HepG2 (cell line): ENCODE data around the gene PNLDC1.

Experiments used
- BRF2 ChIP-seq: sonication (generic); formaldehyde crosslinking; IDR thresholded peaks from 2 replicates; pipeline ENCODE4 v1.8.1; 2022; ENCODE audit warnings: mild to moderate bottlenecking, missing genetic modification reagents
- ELF1 ChIP-seq: sonication (generic); formaldehyde crosslinking; IDR thresholded peaks from 2 replicates; pipeline ENCODE4 v1.4.0; 2020; ENCODE audit warnings: missing genetic modification reagents
- HES4 ChIP-seq: sonication (generic); formaldehyde crosslinking; IDR thresholded peaks from 2 replicates; pipeline ENCODE4 v1.9.0; 2021; ENCODE audit warnings: mild to moderate bottlenecking, missing genetic modification reagents, borderline replicate concordance
- YEATS4 ChIP-seq: sonication (generic); formaldehyde crosslinking; IDR thresholded peaks from 2 replicates; pipeline ENCODE4 v1.4.0; 2020; ENCODE audit warnings: missing genetic modification reagents, borderline replicate concordance
- ZNF24 ChIP-seq: fragments of 450-650 bp; IDR thresholded peaks from 2 replicates; pipeline ENCODE4 v1.6.1; 2017; ENCODE audit warnings: antibody characterized with exemption, mild to moderate bottlenecking
- ZNF773 ChIP-seq: sonication (generic); formaldehyde crosslinking; IDR thresholded peaks from 2 replicates; pipeline ENCODE4 v1.4.0; 2020; ENCODE audit warnings: missing genetic modification reagents, borderline replicate concordance
- TF ChIP-seq, protein P1 (sequence below): sonication (generic); formaldehyde crosslinking; IDR thresholded peaks from 2 replicates; pipeline ENCODE4 v1.5.0; 2020; ENCODE audit warnings: mild to moderate bottlenecking, missing genetic modification reagents, moderate library complexity

- TF ChIP-seq ZNF773 (no peak), ELF1 (CRISPR knock-in tag) (no peak), BRF2 (CRISPR knock-in tag) (no peak), HES4 (CRISPR knock-in tag) (no peak), ZNF24 (no peak), YEATS4 (no peak)
- TF ChIP-seq, protein P1, sequence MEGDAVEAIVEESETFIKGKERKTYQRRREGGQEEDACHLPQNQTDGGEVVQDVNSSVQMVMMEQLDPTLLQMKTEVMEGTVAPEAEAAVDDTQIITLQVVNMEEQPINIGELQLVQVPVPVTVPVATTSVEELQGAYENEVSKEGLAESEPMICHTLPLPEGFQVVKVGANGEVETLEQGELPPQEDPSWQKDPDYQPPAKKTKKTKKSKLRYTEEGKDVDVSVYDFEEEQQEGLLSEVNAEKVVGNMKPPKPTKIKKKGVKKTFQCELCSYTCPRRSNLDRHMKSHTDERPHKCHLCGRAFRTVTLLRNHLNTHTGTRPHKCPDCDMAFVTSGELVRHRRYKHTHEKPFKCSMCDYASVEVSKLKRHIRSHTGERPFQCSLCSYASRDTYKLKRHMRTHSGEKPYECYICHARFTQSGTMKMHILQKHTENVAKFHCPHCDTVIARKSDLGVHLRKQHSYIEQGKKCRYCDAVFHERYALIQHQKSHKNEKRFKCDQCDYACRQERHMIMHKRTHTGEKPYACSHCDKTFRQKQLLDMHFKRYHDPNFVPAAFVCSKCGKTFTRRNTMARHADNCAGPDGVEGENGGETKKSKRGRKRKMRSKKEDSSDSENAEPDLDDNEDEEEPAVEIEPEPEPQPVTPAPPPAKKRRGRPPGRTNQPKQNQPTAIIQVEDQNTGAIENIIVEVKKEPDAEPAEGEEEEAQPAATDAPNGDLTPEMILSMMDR, result no peak
Measured at GRCh38 chr6:159777240-159777904, 22.7 kb upstream of the PNLDC1 start.
